NCI-H2196 treated with DMSO at 0.1 percent for 48 hours (cell line): ENCODE results near the gene BCAS1.

Source experiments
- DNase-seq: peaks from one replicate; lab custom pipeline; 2025; ENCODE audit not compliant: unreplicated experiment; lab: John Stamatoyannopoulos, UW

BCAS1 gene

GRCh38 chr20:53930651-53931504 lies 139.5 kb downstream of the BCAS1 start:
- DNase-seq, result no peak

- DNase-seq, result no peak
Observed at GRCh38 chr20:53929974-53930650, 140.3 kb downstream of the BCAS1 start.

GRCh38 chr20:53929399-53929798 lies 141.0 kb downstream of the BCAS1 start:
- DNase-seq, result no peak

- no peak for DNase-seq
Observed at GRCh38 chr20:53927990-53928389, 142.4 kb downstream of the BCAS1 start.

GRCh38 chr20:53926428-53927028 lies 143.9 kb downstream of the BCAS1 start:
- no peak for DNase-seq

GRCh38 chr20:53925651-53926401 lies 144.6 kb downstream of the BCAS1 start:
- no peak for DNase-seq

- DNase-seq, result no peak
Observed at GRCh38 chr20:53923566-53924369, 146.6 kb downstream of the BCAS1 start.

GRCh38 chr20:53922901-53923314 lies 147.5 kb downstream of the BCAS1 start:
- no peak for DNase-seq

- DNase-seq, result no peak
Observed at GRCh38 chr20:53921443-53921973, 148.9 kb downstream of the BCAS1 start.

GRCh38 chr20:53920647-53921245 lies 149.6 kb downstream of the BCAS1 start:
- no peak for DNase-seq

GRCh38 chr20:53919886-53920285 lies 150.5 kb downstream of the BCAS1 start:
- DNase-seq, result no peak

- DNase-seq, result no peak
Observed at GRCh38 chr20:53918949-53919361, 151.4 kb downstream of the BCAS1 start.

- DNase-seq, result no peak
Observed at GRCh38 chr20:53918020-53918311, 152.4 kb downstream of the BCAS1 start.

- DNase-seq, result no peak
Observed at GRCh38 chr20:53917145-53918019, 153.0 kb downstream of the BCAS1 start.

- DNase-seq, result no peak
Observed at GRCh38 chr20:53916173-53916512, 154.3 kb downstream of the BCAS1 start.

- peak; percentile 74 for DNase-seq
Observed at GRCh38 chr20:53915446-53916172, 154.8 kb downstream of the BCAS1 start.

- no peak for DNase-seq
Observed at GRCh38 chr20:53914781-53915445, 155.5 kb downstream of the BCAS1 start.
